Activated CD8-positive, alpha-beta memory T cell treated with anti-CD3 and anti-CD28 coated beads, Interleukin-2, amount 50 U/mL, for 1 hour (primary cell): Measurements from ENCODE around the gene SBF2.

ENCODE experiments used
- DNase-seq: peaks from one replicate; pipeline ENCODE4 v3.0.0-alpha.2; 2020; ENCODE audit errors: extremely low read depth

SBF2 gene

GRCh38 chr11:9774109-9774508 lies 519.9 kb downstream of the SBF2 start:
- no peak for DNase-seq

GRCh38 chr11:9773524-9773923 lies 520.5 kb downstream of the SBF2 start:
- no peak for DNase-seq

GRCh38 chr11:9772218-9772617 lies 521.8 kb downstream of the SBF2 start:
- no peak for DNase-seq

GRCh38 chr11:9771071-9771511 lies 522.9 kb downstream of the SBF2 start:
- no peak for DNase-seq

GRCh38 chr11:9769621-9770020 lies 524.4 kb downstream of the SBF2 start:
- no peak for DNase-seq

GRCh38 chr11:9765320-9766101 lies 528.5 kb downstream of the SBF2 start:
- DNase-seq: no peak

- no peak for DNase-seq
Measured at GRCh38 chr11:9763301-9763700, 530.7 kb downstream of the SBF2 start.

GRCh38 chr11:9762531-9762930 lies 531.5 kb downstream of the SBF2 start:
- no peak for DNase-seq

- no peak for DNase-seq
Measured at GRCh38 chr11:9761441-9761945, 532.5 kb downstream of the SBF2 start.

GRCh38 chr11:9760193-9760575 lies 533.8 kb downstream of the SBF2 start:
- DNase-seq: no peak

- DNase-seq: peak; percentile 65
Measured at GRCh38 chr11:9759519-9760192, 534.4 kb downstream of the SBF2 start.

- no peak for DNase-seq
Measured at GRCh38 chr11:9758637-9759518, 535.1 kb downstream of the SBF2 start.

- peak; percentile 74 for DNase-seq
Measured at GRCh38 chr11:9757809-9758636, 536.0 kb downstream of the SBF2 start.

GRCh38 chr11:9756878-9757277 lies 537.1 kb downstream of the SBF2 start:
- DNase-seq: no peak

- DNase-seq: no peak
Measured at GRCh38 chr11:9756461-9756860, 537.6 kb downstream of the SBF2 start.

- DNase-seq: no peak
Measured at GRCh38 chr11:9755561-9756185, 538.3 kb downstream of the SBF2 start.

GRCh38 chr11:9754010-9754471 lies 540.0 kb downstream of the SBF2 start:
- DNase-seq: no peak

- no peak for DNase-seq
Measured at GRCh38 chr11:9753021-9753420, 541.0 kb downstream of the SBF2 start.

GRCh38 chr11:9752091-9752490 lies 541.9 kb downstream of the SBF2 start:
- no peak for DNase-seq

GRCh38 chr11:9750551-9750950 lies 543.5 kb downstream of the SBF2 start:
- no peak for DNase-seq
